Suppressor macrophage treated with lipopolysaccharide for 1 hour (primary cell): ENCODE data around the gene FLNB.

Experiments
- DNase-seq, 3 donors: peaks; one replicate each; pipeline ENCODE4 v3.0.0-alpha.2; 2020 to 2022

Gene FLNB

DNA sequence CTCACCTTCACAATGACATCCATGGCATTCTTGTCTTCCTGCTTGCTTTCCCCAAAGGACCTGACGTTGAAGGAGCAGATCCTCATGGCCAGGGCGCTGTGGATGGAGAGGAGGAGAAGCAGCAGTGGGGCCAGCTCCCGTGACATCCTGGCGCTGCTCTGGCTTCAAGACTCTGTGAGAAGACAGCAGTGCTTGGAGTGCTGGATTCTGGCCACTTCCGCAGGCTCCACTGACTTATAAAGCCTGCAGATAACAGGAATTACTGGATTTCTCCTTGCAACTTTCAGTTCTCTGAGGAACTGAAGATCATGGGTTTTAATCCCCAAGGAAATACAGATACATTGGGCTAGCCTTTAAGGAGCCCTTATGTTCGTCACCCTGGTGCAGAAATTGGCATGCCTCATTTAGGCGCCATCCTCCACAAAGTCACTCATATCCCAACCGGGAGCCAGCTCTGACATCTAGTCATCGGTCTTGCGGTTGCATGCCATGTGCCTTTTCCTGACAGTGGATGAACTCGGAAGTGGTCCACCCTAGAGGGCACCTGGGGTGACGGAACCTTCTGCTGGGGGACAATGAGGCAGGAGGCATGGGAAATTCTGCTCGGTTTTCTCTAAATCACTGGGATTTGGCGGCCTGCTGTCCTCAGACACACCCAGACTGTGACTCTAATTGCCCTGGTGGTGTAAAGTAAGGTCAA lies 202.7 kb downstream of the FLNB start, which contains the start of gene DNASE1L3:
Gene DNASE1L3 (minus strand): TSS at position 212 of the 700 bp plus-strand sequence. CDS start 66 bp downstream, at position 146.
- DNase-seq = no peak

DNA sequence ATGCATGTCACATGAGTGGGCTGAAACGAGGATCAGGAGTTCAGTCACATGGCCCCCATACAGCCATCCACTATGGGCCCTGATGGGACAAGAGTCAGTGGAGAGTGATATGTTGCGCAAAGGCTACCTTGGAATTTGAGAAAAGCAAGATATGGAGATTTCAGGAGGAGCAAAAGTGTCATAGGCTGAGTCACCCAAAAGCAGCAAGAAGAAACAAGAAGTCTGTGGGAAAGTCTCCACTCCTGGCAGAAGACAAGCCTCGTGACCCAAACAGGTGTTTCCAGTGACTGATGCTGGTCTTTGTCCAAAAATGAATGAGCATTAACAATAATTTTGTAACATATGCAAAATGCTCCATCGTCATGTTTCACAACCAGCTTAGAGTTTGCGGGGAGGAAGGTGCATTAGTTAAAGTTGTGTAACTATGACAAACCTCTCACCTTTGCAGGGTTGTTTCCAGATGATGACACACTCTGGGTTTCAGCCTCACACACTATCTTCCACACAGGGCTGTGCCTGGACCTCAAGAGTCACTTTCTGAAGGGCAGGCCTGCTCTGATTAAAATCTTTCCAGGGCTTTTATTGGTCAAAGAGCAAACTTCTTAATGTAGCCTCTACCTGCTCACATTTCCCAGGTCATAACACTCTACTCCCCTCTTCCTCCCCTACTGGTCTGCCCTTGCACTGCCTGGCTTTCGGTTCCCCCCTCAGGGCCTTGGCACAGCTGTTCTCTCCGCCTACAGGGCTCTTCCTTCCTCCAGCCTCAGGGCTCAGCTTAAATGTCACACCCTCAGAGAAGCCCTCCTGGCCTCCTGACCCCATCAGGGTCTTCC lies 206.5 kb downstream of the FLNB start:
- peak; percentile 73 to 80 (median 79) for DNase-seq

DNA sequence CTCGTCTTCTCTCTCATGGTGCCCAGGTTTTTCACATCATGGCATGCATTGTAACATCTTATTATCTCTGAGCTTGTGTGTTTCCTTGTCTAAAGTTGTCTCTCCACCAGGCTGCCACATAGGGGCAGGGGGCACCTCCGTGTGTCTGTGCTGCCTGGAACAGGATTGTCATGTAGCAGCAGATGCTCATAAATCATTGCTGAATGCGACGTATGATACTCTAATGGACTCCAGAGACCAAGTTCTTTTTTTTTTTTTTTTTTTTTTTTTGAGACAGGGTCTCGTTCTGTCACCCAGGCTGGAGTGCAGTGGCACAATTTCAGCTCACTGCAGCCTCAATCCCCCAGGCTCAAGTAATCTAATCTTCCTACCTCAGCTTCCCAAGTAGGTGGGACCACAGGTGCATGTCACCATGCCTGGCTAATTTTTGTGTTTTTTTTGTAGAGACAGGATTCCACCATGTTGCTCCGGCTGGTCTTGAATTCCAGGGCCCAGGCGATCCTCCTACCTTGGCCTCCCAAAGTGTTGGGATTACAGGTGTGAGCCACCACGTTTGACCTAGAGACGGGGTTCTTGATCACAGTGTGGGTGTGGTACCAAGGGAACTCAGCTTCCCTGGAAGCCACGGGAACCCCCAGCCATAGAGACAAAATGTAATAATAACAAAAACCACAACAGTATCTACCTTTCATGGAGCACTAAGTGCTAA lies 207.2 kb downstream of the FLNB start:
- no peak for DNase-seq

DNA sequence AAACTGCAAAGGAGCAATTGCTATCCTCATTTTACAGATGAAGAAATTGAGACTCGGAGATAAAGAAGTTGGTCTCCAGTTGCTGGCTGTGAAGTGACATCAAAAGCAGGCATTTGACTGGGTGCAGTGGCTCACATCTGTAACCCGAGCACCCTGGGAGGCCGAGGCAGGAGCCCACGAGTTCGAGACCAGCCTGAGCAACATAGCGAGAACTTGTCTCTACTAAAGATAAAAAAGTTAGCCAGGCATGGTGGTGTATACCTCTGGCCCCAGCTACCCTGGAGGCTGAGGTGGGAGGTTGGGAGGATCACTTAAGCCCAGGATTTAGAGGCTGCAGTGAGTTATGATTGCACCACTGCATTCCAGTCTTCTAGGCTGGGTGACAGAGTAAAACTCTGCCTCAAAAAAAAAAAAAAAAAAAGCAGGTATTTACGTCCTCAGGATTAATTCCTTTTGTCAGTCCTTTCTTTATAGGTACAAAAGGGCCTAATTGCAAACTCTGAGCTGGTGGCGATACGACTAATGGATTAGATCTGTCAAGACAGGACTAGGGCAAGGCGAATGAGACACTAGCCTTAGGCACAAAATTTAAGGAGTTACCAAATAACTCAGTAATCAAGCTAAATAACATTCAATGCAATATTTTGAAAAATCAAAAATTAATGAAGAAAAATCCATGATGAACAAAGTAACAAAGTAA lies 208.4 kb downstream of the FLNB start:
- no peak for DNase-seq

DNA sequence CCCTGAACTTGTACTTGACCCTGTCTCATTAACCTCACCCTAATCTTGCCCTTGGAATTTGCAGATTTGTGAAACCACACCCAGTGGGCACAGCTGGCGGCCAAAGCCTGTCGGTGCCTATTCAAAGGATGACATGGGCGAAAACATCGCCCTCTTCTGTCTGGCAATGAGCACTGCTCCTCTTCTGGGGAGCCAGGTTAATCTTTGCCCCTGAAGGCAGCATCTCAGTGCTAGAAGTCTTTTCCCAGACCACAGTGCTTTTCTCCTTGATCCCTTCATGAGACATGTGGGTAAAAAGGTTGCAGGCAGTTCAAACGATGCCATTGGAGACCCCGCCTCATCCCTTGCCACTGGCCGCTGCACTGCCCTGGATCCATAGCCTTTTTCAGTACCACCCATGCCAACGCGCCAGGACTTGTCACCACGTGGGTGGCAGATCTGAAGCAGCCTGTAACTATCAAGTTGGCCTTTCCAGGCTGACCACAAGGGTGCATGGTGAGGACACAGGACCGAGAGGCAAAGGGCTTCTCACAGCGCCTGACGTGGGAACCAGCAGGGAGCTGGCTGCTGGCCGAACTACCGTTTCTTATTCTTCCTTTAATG lies 209.1 kb downstream of the FLNB start:
- DNase-seq = peak; percentile 94 to 98 (median 96)

DNA sequence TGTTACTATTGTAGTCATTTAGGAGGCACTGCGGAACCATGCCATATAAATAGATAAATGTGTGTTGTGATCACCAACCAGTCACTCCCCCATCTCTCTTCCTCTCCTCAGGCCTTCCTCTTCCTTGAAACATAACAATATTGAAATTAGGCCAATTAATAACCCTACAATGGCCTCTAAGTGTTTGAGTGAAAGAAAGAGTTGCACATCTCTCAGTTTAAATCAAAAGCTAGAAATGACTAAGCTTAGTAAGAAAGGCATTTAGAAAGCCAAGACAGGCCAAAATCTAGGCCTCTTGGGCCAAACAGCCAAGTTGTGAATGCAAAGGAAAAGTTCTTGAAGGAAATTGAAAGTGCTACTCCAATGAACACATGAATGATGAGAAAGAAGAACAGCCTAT lies 210.7 kb downstream of the FLNB start:
- DNase-seq = no peak
